GM19351 (cell line): ENCODE results near the gene POU4F1.

Source experiments
- ATAC-seq: cut with Tn5 transposase; IDR thresholded peaks from one replicate; pipeline ENCODE4 v1.9.1; 2021; ENCODE audit warnings: mild to moderate bottlenecking, moderate library complexity; ENCODE audit not compliant: unreplicated experiment

Gene POU4F1

DNA sequence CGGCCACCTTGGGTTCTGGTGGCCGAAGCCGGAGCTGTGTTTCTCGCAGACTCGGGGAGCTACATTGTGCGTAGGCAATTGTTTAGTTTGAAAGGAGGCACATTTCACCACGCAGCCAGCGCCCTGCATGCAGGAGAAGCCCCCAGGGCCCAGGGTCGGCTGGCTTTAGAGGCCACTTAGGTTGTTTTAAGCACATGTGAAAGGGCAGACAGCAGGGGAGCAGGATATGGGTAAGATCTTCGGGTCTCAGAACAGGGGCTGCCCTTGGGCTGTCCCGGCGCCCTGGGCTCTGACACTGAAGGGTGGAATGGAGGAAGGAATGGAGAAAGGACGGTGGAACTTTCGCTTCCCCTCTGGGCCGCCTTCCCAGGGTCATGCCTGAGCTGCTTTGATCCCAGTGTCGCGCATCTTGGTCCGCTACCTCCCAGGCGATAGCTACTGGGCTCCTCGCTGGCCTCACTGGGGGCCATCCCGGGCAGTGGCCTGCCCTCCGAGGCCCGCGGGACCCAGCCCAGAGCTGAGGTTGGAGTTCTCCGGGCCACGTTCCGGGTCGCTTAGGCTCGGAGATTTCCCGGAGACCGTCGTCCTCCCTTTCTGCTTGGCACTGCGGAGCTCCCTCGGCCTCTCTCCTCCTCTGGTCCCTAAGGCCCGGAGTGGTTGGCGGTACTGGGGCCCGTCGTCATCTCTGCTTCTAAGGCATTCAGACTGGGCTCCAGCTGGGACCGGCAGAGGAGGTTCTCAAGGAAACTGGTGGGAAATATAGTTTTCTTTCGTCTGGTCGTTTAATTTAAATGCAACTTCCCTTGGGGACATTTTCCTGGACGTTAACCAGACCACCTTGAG lies 4.3 kb upstream of the POU4F1 start:
- ATAC-seq: no peak

GRCh38 chr13:78606471-78607408 lies 3.4 kb upstream of the POU4F1 start:
- ATAC-seq: no peak

DNA sequence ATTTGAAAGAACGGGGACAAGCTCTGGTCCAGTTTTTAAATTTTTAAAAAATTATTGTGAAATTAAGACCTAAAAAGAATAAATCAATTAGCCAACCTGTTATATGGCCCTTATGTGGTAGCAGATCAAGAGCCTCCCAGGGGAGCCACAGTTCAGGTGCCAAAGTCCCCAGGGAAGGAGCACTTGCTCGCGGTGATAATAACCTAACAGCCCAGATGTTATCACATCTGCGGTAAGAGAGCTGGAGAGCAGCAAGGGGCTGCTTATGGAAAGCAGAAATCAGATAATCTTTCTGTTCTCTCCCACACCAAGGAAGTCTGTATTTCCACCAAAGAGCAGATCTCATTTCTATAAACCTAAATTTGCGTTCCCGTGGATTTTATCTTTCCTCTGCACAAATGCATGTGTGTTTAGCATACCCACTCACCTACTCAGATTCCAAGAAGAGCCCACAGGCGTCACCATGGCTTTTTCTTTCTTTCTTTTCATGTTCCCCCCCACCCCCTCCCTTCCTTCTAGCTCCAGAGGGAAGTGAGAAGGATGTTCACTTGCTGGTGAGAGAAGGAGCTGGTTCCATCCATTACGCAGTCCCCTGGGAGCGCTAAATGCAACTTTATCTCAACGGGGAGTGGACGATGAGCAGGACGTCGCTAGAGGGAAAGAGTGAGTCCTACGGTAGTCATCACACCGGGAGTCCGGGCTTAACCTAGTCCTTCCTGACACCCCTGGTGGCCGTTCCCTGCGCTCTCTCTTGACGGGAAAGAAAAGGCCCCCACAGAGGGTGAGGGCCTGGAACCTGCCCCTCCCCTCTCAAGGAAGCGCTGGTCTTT lies 1.6 kb upstream of the POU4F1 start:
- no peak for ATAC-seq

DNA sequence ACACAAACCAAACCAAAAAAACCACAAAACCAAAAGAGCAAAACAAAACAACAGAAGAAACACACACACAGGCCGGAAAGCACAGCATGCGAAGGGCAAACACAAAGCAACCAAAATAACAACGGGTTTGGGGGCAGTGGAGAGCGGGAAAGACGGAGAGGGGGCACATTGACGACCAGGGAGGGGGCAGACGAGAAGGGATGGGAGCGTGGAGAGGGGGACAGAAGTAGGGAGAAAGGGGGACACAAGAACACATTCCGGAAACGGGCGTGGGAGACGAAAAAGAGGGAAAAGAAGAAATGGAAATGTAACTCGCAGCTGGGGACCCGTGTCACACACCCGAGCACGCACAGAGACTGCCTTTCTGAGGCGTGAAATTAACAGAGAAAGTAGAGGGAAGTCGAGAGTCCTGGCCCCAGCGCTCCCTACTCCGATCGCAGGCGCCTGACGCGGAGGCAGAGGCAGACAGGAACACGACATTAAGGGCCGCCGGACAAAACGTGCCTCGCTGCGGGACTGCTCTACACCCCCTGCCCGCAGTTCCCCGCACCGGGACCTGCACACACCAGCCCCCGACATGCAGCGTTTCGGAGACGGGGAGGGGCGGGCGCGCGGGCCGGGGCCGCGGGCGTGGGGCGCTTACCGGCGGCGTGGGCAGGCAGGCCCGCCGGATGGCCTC lies 652 bp downstream of the POU4F1 start:
- peak; percentile 2 for ATAC-seq

DNA sequence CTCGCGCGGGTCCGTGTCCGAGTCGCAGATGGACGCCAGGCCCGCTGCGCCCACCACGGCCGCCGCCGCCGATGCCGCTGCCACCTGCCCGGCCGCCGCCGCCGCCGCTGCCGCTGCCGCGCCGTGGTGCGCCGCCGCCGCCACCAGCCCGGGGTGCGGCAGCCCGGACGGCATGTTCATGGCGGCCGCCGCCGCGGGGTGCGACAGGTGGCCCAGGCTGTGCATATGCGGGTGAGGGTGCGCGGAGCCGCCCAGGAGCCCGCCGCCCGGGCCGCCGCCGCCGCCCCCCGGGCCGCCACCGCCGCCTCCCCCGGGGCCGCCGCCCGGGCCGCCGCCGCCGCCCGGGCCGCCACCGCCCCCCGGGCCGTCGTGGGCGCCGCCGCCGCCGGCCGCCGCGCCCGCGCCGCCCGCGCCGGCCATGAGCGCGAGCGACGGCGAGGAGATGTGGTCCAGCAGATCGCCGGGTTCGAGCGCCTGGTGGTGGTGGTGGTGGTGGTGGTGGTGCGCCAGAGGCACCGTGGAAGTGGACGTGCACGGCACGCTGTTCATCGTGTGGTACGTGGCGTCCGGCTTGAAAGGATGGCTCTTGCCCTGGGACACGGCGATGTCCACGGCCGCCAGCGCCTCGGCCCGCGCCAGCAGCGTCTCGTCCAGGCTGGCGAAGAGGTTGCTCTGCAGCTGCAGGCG lies 1.3 kb downstream of the POU4F1 start:
- no peak for ATAC-seq

GRCh38 chr13:78601124-78601873 lies 2.1 kb downstream of the POU4F1 start:
- ATAC-seq: no peak

GRCh38 chr13:78600280-78600883 lies 3.0 kb downstream of the POU4F1 start:
- ATAC-seq: no peak

- no peak for ATAC-seq
Measured at GRCh38 chr13:78599645-78600279, 3.6 kb downstream of the POU4F1 start.

DNA sequence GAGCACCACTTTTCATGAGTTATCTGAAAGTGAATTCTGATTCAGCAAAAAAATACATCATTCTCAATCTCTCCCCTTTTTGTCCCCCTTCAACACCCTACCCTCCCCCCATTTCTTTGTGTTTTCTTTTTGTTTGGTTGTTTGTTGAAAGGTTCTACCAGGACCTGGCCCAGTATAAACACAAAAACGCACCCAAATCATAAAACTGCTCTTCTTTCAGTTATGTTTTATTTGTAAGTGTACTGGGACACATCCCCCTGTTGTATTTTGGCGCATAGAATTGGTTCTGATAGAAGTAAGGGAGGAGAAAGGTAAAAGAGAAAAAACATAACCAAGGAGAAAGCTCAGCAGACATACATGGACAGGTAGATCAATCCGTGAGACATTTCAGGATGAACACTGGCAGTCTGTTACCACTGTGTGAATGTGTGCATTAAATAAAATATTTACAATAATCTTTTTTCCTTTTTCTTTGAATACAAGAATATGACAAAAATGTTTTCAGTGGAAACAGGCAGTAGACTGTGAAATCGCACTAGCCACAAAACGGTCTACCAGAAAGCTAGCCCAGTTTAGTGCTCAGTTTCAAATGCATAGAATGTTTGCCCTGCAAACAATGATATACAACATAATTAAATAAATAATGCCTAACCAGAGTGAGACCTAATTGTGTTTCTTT lies 4.2 kb downstream of the POU4F1 start:
- no peak for ATAC-seq

GRCh38 chr13:78598116-78598781 lies 5.1 kb downstream of the POU4F1 start:
- ATAC-seq: no peak

DNA sequence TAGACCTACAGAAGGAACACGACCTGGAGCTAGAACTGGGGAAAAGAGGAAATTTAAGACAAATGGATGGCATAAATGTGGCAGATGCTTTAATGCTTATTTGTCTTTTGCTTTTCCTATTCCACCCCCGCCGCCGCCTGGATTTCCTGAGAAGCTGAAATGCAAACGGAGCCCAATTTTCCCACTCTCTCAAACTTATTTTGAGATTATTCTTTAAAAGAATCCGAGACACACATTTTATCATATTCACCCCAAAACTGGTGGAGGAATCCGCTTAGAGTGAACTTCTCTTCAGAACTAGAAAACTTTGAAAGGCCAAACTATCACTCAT lies 5.8 kb downstream of the POU4F1 start:
- no peak for ATAC-seq

DNA sequence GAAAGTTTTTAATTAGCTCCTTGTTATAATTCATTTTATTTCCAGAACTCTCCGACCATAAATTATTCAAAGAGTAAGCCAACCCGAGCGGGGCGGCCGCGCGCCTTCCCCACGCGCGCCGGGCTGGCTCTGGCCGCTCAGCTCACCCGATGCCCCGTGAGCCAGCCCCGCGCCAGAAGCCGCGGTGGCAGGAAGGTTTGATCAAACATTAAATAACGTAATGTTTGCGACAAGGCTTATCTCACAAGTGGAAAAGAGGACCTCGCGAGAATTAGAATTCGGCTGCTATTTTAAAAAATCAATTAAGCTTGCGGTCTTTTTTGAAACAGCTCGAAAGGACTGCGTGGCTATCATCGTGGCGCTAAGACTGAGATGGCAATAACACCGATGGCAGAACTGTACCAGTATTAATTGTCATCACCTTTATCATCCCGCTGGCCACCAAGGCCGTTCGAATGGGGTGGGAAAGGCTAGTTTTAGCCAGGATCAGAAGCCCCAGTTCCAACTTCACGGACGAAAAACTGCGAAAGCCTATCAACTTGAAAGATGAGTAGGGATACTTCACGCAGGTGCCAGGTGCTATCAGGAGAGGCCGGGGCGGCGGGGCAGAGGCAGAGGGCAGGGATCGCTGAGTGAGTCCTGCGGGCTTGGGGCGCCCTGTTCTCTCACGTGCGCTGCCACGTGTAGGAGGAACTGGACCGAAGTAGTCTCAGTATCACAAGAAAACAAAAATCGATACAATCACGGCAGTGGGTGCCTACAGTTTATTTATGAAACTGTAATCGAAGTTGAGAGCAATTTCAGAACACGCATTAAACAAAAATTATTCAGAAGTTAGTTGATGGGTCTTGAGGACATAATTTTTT lies 6.4 kb downstream of the POU4F1 start:
- no peak for ATAC-seq

GRCh38 chr13:78596399-78596735 lies 7.0 kb downstream of the POU4F1 start:
- ATAC-seq: no peak

DNA sequence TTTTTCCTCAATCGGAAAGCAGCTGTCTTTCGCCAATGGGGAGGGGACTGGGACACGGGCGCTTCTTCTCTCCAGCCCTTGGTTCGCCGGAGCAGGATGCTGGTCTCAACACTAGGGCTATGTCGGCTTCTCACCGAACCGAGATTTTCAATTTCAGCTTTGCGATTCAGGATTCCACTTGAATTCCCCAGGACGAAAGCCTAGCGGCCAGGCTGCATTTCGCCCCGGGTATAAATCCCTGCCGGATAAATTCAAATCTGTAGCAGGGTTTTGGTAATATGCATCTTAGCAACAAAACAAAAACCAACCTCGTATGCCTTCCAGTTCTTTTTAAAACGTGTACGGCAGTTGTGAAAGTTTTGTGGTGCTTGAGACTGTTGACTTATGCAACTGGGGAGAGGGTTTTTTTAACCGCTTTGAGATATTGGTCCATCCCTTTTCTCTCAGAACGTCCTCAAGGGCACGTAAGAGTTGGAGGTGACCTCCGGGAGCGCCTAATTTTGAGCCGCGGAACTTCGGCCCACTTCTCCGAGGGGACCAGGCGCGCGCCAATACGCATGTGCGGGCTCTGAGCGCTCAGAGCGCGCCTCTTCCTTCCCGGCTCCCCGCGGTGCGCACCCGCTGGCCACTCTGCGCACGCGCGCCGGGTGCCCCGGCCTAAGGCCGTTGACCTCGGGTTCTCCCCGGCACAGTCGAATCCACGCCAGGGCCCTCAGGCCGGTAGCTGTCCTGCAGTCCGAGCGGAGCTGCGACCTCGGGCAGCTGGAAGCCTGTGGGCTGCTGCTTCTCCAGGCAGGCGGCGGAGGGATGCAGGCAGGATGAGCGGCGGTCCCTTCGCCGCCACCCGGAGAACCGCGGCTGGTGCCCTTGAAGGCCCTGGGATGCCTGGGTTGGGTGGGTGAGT lies 7.6 kb downstream of the POU4F1 start:
- no peak for ATAC-seq

DNA sequence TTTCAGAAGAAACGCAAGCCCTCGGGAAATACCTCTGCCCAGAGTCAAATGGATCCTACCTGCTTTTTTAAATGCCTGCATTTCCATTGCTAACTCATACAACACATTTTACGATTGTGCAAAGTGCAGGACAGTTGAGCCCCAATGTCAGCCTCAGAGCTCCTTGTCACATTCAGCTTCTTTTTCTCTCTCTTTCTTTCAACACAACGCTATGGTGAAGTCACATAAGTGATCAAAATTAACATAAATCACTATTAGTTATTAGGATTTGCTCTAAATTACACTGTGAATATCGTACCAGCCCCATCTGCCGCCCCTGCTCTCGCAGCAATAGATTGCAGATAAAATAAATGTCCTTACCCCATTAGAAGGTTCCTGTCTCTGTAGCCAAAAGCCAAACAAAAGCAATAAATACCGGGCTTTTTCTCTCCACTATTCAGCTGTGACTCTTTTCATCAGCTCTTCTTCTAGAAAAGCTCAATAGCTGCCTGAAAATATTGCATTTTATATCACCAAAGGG lies 8.8 kb downstream of the POU4F1 start:
- ATAC-seq: no peak
